Ureter (tissue), 1 donor: ENCODE data around the gene FHOD3. TPM values are rescaled to one million over a fixed set of nuclear protein-coding genes. Genes with fewer than 3 reads are reported as not detected.
"Not testable (repeated sequence)": the region's sequence is repeated elsewhere in the genome, so short reads cannot be mapped to it uniquely, and the experiment has no call there.

Experiments used
- DNase-seq: peaks from one replicate; pipeline ENCODE4 v3.0.0-alpha.2; 2020; ENCODE audit warnings: low spot score
- total RNA-seq: library from RNA; stranded (reverse); gene quantifications from one replicate; pipeline ENCODE4 v1.2.4, GENCODE V29; 2023
- donor health status: DM: yes; HTN: yes; CAD: no.

The FHOD3 gene
- total RNA-seq, 1 donor from 2014 or later, result 25.7 TPM

DNA sequence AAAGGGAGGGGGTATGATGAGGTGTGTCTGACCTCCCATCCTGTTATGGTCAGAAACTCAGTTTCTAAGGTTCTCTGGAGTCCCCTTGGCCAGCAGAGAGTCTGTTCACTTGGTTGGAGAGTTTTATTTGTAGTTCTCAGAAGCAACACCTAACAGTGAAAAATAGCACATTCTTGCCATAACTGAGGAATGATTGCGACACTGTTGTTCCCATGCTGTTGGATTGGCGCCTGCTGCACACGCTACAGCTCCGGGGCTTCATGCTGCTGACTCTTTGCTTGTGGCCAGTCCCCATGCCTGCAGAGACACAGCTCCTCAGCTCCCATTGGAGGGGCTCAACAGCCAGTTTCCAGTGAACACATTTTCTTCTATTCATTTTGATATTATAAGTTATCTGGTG is 489.2 kb downstream of the FHOD3 start:
- no peak for DNase-seq

DNA sequence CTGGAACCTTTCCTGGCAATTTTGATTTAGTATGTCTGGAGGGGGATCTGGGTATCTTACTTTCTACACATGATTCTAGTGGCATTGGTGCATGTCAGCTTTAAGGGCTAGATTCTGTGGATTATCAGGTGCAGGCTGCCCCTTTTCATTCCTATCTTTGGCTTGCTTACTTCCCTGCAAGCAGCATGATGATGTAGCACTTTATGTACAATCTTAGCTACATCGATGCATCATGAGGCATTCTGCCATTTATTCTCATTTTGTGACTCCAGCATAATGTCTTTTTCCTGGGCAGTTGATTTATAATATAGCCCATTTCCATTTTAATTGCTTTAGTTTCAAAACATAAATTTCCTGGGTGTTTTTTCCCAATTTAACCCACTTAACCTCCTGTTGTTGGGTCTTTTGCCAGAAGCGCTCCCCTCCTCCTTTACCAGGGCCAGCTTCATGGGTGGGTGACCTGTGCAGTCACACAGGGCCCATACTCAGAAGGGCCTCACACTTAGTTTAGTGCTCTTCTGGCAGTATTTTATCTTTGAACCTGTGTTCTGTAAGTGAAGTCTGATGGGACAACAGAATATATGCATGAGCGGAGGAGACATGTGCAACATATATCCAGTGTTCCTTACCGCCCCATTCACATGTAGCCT is 495.2 kb downstream of the FHOD3 start:
- DNase-seq, result no peak

DNA sequence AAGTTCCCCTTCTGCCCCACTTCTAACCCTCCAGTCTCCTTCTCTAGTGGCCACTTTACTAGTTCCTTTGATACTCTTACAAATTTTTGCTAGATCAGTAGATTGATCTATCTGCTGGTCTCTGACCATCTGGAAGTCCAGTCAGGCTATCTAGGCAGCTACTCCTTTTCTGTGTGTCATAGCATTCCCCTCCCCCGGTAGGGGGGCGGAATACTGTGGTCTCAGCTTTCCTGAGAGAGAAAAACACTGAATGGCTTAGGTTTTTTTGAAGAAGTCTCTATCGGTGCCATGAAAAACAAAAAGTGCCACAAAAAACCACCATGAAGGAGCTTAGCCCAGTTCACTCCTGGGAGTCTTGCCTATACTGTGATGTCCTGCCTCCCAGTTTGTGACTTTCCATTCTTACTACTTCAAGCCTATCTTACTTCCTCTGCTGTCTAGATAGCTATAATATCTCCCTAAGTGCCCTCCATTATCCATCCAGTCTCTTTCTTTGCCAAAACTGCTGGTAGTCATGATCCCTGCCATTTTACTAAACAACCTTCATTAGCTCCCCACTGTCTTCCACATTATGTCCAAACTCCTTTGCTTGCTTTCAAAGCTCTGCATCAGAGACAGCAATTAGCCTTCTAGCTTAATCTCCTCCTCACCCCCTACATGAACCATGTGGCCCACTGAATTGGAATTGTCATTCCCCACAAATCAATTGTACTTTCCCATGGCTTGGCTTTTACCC is 501.4 kb downstream of the FHOD3 start:
- no peak for DNase-seq

DNA sequence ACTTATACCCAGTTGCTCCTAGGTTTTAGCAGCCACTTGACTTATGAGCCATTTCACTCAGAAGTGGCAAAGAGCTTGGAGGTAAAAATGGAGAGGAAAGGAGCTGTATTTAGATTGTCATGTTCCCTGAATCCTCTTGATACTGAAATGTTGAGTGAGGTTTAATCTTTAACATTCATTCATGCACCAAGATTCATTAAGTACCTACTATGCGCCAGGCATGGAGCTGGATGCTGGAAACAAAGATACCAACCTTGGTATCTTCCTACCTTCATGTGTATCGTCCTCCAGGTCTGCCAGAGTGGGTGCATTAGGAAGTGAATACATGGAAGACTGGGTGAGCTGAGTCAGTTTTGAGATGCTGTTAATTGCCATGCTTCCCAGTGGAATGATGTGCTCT is 507.6 kb downstream of the FHOD3 start:
- no peak for DNase-seq

DNA sequence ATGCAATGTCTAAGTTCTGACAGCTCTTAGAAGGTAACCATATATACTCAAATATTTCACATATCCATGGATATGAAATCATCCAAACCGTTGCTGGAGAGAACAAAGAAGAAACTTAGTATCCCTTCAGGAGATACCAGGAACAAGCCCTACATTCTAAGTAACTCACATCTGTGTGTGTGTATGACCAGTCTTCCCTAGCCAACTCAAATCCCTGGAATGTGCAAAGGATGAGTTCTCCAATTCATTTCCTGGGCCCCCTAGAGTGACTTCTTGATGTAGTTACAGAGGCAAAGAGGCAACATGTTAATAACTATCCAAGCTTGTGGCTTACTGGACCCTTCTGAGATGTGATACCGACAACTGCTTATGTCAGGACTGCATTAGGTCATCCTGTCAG is 511.2 kb downstream of the FHOD3 start:
- DNase-seq, result no peak

DNA sequence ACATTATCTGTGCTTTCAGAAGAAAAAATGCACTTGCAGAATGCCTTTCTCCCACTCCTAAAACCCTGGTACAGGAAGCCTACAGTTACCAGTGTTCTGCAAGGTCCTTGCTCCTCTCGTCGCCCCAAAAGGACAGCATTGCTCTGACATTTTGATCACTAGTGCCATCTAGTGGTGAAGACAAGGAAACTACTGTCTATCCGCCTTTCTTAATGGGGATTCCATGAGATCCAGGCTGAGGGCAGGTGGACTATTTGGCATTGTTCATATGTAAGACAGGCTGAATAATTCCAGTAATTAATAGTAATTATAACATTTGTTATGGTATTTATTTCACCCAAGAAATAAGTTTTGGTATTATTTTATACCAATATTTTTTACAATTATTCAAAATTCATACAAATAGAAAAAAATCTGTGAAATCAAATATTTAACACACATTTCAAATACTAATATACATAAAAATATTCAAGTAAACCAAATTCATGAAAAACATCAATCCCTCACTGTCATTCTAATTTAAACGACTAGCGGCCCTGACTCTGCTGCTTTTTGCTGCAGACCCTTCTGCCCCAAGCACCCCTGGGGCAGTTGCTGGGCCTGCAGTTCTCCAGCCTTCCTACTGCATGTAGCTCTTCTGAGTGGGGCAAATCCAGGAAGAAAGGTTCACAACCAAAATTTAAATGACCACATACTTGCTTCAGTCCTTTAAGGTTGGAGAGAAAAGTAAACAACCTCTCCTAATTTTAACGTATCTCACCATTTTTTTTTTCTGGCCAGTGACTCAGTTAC is 512.3 kb downstream of the FHOD3 start:
- DNase-seq, result no peak

DNA sequence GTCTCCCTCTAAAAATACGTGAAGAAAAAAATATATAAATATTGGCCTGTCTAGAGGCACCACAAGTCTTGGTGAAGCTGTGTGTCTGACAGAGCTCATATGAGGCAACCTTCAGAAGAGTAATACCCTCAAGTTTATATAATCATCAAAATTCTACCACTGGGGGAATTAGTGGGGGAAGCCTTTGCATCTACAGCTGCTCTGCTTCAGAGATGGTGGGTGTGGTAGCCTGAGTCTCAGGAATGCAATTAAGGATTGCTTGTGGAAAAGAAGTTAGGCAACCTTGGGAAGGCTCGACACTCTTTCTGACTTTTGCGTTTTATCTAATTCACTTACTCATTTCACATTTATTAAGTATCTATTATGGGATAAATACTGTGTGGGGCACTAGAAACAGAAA is 513.9 kb downstream of the FHOD3 start:
- DNase-seq, result no peak

DNA sequence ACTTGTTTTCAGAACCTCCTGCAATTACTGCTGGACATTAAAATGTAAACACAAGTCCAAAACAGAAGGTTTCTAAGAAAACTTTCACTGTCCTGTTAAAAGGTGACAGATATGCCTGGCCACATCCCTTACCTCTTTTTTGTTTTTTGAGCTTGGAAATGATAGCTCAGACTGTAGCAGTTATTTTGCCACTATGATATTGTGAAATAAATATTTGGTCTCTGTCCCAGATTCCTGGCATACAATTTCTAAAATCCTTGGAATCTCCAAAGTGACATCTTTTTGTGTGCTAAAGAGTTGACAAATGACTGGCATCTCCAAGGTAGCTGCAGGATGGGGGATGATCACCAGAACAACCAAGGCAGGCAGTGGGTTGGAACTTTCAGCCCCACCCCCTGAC is 514.4 kb downstream of the FHOD3 start:
- DNase-seq, result no peak

DNA sequence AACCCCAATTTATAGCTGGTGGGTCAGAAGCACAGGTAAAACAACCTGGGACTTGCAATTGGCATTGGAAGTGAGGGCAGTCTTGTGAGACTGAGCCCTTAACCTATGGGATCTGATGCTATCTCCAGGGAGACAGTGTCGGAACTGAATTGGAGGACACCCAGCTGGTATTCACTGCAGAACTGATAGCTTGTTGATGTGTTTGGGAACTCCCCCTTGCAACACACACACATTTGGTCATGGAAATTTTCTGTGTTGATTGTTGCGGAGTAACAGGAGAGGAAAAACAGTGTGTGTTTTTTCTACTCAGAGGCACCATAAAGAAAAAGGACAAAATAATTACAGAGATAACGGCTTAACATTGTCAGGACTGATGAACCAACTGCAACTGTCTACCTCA is 515.2 kb downstream of the FHOD3 start:
- no peak for DNase-seq

DNA sequence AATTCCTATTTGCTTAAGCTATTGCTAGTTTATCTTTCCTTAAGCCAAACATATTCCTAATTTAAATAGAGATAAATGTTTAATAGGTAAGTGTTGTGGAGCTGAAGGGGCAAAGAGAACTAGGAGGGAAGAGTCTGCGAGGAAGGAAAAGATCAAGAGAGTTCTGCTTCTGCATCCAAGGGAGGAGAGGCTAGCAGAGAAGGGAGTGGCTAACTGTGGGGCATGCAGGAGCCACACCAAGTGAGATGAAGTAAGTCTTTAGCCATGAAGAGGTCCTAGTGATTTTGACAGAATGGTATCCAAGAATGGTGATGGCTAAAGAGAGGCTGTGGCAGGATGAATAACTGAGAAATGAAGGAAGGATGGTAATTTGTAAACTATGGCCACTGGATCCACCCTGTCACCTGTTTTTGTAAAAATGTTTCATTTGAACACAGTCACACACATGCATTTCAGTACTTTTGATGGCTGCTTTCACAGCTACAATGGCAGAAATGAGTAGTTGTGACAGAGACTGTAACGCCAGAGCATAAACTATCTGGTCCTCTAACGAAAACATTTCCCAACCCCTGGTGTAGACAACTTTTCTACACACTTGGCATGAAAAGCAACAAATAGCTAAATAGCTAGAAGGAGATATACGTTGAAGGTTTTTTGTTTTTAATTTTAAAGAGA is 515.7 kb downstream of the FHOD3 start:
- no peak for DNase-seq

DNA sequence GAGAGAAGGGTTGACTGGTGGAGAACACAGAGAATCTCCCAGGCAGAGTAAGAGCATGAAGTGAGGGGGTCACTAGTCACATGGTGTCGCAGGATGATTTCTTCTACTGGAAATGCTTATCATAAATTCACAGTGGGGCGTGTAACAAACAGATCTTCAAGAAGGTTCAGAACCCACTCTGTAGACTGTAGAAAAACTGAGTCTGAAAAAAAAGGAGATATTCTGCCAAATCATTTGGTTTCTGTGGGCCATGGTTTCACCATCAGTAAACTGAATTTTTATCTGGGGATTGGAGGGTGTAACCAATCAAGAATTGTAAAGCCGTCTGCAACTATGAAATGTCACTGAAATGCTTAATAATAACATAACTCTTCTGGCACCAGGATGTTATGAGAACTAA is 516.3 kb downstream of the FHOD3 start:
- no peak for DNase-seq

DNA sequence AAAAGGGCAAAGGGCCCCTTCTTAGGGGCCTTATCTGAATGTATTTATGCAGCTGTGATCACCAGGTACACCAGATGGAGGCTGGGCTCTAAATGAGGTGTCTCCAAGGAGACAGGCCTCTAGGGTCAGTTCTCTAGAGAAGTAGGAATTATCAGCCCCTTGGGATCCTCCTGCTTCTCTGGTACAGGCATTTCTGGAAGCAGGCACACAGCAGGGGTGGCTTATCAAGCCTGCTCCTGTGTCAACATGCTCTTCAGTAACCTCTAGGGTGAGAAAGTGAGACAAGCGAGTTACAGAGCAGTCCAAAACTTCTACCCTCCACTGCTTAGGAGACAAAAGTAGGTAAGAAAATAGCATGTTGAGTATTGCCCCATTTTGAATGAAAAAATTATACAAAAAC is 517.5 kb downstream of the FHOD3 start:
- no peak for DNase-seq

DNA sequence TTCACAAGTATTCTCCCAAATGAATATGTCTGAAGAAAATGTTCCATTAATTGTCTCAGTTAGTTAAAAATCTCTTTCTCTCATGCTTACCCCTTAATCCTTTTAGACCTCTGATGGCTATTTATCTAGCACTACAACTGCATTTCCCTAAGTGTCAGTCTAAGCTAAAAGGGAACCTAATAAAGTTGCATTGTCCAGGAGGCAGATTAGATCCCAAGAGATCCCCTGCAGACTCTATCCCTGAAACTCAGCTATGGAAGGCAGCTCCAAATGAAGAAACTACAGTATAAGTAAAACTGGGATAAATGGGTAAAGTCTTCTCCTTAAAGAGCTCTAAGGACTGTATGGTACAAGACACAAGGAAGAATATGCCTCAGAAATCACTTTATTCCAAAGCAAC is 518.6 kb downstream of the FHOD3 start:
- DNase-seq, result not testable (repeated sequence)

DNA sequence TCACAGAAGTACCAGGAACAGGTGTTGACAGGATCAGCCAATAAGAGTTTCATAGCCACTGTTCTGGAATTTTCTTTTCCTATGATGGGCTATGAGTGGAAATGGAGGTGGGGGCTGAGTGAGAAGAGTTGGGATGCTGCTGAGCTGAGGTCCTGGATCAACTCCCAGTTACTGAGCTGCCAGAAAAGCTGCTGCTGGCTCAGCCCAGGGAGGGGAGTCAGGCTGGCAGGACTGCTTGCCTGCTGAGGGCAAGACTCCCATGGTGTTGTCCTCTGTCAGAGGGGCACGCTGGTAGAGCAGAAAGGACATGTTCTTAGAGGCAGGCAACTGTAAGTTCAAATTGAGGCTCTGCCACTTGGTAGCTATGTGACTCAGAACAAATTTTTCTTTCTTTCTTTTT is 519.5 kb downstream of the FHOD3 start:
- DNase-seq, result no peak

DNA sequence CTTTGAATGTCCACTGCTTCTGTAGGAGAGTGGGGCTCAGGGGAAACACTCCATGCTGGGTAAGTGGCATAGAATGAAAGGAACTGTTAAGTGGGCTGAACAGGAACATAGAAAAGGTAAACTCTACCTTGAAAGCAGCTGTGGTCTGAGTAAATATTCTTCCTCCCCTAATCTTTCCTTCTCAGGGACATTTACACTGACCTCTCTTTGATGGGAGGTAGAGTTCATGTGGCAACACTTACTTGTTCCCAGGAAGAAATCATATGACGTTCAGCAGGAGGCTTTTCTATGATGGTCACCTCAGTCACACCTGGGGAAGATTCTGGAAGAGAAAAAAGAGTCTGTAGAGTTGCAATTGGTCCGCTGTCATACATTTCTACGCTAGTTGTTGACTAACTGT is 521.1 kb downstream of the FHOD3 start:
- no peak for DNase-seq

DNA sequence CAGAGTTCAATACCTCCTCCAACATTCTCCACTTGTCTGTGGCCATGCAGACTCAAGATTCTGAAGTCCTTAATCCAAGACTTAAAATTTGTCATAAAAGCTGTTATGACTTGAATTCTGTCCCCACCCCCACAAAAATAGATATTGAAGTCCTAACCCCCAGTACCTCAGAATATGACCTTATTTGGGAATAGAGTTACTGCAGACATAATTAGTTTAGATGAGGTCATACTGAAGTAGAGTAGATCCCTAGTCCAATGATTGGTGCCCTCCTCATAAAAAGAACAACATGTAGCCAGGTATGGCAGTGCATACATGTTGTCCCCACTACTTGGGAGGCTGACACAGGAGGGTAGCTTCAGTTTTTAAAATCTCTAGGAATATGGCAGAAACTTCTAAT is 522.1 kb downstream of the FHOD3 start:
- no peak for DNase-seq

DNA sequence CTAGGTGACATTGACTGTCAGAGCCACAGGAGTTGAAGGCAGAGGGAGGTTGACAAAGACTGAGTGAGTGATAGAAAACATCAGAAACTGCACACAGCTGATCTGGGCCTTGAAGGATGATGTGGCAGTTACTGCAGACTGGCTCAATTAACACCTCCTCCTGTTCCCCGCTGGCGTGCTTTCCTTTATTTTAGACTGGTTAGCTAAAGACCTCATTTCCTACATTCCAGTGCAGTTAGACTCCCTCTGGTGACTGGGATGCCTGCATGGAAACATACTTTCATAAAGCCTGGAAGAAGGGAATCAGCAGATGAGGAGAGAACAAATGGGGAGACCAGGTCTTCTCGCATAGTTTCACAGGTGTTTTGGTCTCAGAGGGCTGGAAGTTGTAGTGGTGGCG is 524.2 kb downstream of the FHOD3 start:
- no peak for DNase-seq

DNA sequence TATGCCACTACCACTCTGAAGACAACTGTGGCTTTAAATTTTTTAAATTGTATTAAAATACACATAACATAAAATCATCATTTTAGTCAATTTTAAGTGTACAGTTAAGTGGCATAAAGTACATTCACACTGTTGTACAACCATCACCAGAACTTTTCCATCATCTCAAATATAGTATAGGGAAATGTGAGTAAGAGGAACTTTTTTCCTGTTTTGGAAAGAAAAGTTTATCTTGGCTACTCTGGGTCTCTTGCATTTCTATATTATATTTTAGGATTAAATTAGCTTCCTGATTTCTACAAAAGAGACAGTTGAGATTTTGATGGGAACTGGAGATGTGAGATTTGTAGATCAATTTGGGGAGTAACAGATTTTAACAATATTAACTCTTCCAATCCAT is 528.0 kb downstream of the FHOD3 start:
- no peak for DNase-seq

DNA sequence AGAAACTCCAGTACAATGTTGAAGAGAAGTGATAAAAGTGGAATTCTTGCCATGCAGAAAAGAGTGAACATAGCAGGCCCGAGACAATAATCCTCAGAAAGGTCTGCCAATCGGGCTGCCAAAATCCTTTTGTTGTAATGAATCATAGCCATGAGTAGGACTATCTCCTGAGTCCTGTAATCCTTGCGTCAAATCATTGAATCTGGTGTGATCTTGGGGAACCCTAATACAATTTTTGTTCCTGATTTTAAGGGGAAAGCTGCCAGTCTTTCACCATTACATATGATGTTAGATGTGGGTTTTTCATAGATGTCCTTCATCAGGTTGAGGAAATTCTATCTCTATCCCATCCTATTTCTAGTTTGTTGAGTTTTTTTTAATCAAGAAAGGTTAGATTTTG is 529.0 kb downstream of the FHOD3 start:
- no peak for DNase-seq

DNA sequence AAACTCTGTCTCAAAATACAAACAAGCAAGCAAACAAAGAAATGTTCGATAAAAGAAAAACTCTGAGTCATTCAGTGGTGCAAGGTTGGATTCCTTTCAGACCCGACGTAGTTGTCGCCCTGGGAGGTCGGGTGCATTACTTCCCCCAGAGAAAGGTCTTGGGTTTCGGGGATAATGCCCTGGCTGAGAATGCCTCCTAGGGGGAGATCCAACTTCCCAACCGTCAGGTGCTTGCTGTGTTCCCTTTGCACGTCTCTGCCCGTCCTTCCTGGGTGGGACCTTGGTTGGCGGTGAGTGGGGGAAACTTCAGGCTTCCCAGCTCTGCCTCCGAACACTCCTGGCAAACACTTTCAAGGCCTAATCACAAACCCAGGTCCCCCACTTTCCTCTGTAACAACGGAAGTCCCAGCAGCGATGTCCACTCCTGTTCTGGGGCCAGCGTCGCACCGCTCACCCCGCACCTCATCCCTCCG is 530.7 kb downstream of the FHOD3 start:
- peak; percentile 50 for DNase-seq

DNA sequence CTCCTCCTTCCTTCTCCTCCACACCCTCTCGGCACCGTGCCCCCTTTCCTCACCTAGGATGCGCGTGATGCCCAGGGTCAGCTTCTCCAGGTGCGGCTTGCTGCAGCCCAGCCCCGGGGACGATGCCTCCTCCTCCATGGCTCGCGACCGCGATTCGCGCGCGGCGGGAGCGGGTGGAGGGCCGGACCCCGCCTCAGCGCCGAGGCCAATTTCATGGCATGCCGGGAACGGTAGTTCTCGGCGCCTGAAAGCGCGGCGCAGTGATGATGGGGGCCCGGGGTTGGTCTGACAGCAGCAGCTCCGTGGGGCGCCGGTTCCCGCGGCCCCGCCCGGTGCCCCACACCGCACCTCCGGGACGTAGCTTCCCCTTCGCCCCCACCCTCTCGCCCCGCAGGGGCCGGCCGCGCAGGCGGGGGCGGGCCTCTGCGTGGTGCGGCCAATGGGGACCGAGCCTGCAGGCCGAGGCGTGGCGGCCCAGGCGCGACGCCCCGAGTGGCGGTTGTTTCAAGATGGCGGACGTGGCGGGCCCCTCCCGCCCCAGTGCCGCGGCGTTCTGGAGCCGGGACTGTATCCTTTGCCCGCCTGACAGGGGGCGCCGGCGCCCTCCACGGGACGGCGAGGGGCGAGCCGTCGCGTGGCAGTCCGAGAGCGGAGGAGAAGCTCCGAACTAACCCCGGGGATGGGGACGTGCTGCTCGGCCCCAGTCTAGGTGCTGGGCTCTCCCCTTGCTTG is 531.3 kb downstream of the FHOD3 start, which contains the start of the genes KIAA1328 and TPGS2:
Gene KIAA1328 (plus strand): TSS at position 498 of the 732 bp plus-strand sequence. CDS start 12 bp downstream, at position 510.
Gene TPGS2 (minus strand): TSS at position 373 of the 732 bp plus-strand sequence. CDS start 235 bp downstream, at position 138.
- DNase-seq, result peak; percentile 89
